GM10847 (cell line): Measurements from ENCODE around the gene SNAI1.

Experiments used
- POLR2A ChIP-seq: IDR thresholded peaks from 2 replicates; pipeline ENCODE4 v1.6.1; 2011; ENCODE audit not compliant: insufficient read length; ENCODE audit errors: extremely low read depth

Gene SNAI1

GRCh38 chr20:50017160-50017559, 34.4 kb downstream of the SNAI1 start:
- no peak for TF ChIP-seq POLR2A

GRCh38 chr20:50017576-50018248, 34.9 kb downstream of the SNAI1 start:
- TF ChIP-seq POLR2A, result no peak

- TF ChIP-seq POLR2A, result no peak
These were observed 36.9 kb downstream of the SNAI1 start for GRCh38 chr20:50019466-50020256.

- no peak for TF ChIP-seq POLR2A
These were observed 37.5 kb downstream of the SNAI1 start for GRCh38 chr20:50020288-50020687.

- no peak for TF ChIP-seq POLR2A
These were observed 39.9 kb downstream of the SNAI1 start for GRCh38 chr20:50022676-50023075.

- no peak for TF ChIP-seq POLR2A
These were observed 40.5 kb downstream of the SNAI1 start for GRCh38 chr20:50023116-50023805.

- no peak for TF ChIP-seq POLR2A
These were observed 44.2 kb downstream of the SNAI1 start for GRCh38 chr20:50026746-50027575.

- no peak for TF ChIP-seq POLR2A
These were observed 44.9 kb downstream of the SNAI1 start for GRCh38 chr20:50027611-50028105.

GRCh38 chr20:50029083-50029696, 46.4 kb downstream of the SNAI1 start:
- TF ChIP-seq POLR2A, result no peak

GRCh38 chr20:50029697-50030461, 47.1 kb downstream of the SNAI1 start:
- TF ChIP-seq POLR2A, result no peak

GRCh38 chr20:50032955-50033666, 50.3 kb downstream of the SNAI1 start:
- TF ChIP-seq POLR2A, result no peak

GRCh38 chr20:50034567-50035180, 51.9 kb downstream of the SNAI1 start:
- TF ChIP-seq POLR2A, result no peak

- no peak for TF ChIP-seq POLR2A
These were observed 53.9 kb downstream of the SNAI1 start for GRCh38 chr20:50036703-50037102.
